ENCODE data around the gene TBX10.

DNA sequence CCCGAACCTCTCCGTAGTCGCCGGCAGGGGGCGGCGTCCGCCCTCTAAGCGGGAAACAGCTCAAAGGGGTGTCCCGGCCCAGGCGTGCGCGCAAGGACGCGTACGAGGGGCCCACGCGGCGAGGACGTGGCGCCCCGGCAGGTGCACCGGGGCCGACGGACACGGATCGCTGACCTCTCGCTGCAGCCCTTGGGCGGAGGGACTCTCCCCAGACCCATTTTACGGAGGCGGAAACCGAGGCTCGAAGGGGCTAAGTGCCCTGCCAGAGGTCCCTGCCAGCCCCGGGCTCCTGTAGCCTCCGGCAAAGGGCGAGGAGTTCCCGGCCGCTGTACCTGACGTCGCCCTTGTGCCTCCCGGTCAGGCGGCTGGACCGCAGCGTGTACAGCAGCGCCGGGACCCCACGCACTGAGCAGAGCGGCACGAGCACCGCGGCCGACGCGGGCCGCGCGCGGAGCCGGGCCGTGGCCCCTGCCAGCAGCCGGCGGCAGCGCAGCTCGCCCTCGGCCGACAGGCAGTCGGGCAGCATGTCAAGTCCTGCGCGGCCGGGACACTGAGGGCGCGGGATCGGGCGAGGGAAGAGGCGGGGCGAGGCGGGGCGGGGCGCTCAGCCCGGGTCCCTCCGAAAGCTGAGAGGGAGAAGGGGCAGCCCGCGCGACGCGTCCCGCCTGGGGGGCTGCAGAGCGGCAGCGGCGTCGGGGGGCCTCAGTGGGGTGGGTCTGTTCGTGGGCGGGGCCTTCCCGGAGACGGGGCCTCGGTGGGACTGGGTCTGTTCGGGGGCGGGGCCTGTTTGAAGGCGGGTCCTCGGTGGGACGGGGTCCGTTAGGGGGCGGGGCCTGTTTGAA lies 10.0 kb downstream of the TBX10 start, which contains the start of gene NUDT8:
- TF ChIP-seq EGR1 (IDR thresholded peaks at IDR 0.05; ENCODE audit: low read depth in 2 of 2) (no peak), JUND (IDR thresholded peaks at IDR 0.05) (no peak), TAF1 (conservative IDR thresholded peaks at IDR 0.05) (no peak), YY1 (IDR thresholded peaks at IDR 0.05) (peak; percentile 19), RAD21 (IDR thresholded peaks at IDR 0.05) (peak; percentile 83 to 88)
- TF ChIP-seq, protein P1, sequence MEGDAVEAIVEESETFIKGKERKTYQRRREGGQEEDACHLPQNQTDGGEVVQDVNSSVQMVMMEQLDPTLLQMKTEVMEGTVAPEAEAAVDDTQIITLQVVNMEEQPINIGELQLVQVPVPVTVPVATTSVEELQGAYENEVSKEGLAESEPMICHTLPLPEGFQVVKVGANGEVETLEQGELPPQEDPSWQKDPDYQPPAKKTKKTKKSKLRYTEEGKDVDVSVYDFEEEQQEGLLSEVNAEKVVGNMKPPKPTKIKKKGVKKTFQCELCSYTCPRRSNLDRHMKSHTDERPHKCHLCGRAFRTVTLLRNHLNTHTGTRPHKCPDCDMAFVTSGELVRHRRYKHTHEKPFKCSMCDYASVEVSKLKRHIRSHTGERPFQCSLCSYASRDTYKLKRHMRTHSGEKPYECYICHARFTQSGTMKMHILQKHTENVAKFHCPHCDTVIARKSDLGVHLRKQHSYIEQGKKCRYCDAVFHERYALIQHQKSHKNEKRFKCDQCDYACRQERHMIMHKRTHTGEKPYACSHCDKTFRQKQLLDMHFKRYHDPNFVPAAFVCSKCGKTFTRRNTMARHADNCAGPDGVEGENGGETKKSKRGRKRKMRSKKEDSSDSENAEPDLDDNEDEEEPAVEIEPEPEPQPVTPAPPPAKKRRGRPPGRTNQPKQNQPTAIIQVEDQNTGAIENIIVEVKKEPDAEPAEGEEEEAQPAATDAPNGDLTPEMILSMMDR (IDR thresholded peaks at IDR 0.05; ENCODE audit: low read depth, low read length, missing input control) = peak; percentile 81
- TF ChIP-seq, protein P2, sequence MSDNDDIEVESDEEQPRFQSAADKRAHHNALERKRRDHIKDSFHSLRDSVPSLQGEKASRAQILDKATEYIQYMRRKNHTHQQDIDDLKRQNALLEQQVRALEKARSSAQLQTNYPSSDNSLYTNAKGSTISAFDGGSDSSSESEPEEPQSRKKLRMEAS (IDR thresholded peaks at IDR 0.05) = no peak
- TF ChIP-seq, protein P3, sequence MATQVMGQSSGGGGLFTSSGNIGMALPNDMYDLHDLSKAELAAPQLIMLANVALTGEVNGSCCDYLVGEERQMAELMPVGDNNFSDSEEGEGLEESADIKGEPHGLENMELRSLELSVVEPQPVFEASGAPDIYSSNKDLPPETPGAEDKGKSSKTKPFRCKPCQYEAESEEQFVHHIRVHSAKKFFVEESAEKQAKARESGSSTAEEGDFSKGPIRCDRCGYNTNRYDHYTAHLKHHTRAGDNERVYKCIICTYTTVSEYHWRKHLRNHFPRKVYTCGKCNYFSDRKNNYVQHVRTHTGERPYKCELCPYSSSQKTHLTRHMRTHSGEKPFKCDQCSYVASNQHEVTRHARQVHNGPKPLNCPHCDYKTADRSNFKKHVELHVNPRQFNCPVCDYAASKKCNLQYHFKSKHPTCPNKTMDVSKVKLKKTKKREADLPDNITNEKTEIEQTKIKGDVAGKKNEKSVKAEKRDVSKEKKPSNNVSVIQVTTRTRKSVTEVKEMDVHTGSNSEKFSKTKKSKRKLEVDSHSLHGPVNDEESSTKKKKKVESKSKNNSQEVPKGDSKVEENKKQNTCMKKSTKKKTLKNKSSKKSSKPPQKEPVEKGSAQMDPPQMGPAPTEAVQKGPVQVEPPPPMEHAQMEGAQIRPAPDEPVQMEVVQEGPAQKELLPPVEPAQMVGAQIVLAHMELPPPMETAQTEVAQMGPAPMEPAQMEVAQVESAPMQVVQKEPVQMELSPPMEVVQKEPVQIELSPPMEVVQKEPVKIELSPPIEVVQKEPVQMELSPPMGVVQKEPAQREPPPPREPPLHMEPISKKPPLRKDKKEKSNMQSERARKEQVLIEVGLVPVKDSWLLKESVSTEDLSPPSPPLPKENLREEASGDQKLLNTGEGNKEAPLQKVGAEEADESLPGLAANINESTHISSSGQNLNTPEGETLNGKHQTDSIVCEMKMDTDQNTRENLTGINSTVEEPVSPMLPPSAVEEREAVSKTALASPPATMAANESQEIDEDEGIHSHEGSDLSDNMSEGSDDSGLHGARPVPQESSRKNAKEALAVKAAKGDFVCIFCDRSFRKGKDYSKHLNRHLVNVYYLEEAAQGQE (IDR thresholded peaks at IDR 0.05) = no peak
